ENCODE measurements around the gene THRA.

The THRA gene

DNA sequence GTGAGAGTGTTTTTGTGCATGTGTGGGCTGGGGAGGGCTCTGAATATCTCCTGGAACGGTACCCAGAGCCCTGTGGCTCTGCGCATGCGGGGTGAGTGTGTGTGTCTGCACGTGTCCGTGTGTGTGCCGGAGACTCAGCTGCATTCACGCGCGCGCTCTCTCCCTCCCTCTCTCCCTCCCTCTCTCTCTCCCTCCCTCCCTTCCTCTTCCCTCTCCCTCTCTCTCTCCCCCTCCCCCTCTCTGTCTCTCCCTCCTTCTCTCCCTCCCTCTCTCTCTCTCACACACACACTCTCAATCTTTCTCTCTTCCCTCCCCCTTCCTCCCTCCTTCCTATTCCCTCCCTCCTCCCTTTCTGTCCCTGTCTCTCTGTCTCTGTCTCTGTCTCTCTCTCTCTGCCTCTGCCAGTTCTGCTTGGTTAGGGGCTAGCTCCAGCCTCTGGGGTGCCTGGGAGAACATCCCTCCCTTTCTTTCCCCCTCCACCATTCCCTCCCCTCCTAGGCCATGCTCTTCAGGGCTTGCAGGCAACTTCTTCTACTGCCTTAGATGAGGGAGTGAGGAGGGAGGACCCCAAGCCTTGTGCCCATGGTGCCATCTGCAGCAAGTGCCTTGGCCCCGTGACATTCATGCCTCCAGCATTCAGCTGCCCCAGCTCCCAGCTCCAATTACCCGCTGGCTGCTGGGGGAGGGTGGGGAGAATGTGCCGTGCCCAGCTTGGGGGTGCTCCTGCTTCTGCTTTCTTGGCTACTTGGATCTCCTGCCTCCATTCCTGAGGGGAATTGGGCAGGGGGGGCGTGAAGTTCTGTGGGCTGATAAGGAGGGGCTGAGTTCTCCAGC, 6.4 kb downstream of the THRA start:
- H3K27ac ChIP-seq = peak overlapping the region; percentile 94
- TF ChIP-seq, protein P1, sequence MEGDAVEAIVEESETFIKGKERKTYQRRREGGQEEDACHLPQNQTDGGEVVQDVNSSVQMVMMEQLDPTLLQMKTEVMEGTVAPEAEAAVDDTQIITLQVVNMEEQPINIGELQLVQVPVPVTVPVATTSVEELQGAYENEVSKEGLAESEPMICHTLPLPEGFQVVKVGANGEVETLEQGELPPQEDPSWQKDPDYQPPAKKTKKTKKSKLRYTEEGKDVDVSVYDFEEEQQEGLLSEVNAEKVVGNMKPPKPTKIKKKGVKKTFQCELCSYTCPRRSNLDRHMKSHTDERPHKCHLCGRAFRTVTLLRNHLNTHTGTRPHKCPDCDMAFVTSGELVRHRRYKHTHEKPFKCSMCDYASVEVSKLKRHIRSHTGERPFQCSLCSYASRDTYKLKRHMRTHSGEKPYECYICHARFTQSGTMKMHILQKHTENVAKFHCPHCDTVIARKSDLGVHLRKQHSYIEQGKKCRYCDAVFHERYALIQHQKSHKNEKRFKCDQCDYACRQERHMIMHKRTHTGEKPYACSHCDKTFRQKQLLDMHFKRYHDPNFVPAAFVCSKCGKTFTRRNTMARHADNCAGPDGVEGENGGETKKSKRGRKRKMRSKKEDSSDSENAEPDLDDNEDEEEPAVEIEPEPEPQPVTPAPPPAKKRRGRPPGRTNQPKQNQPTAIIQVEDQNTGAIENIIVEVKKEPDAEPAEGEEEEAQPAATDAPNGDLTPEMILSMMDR (conservative IDR thresholded peaks at IDR 0.05) = no peak

DNA sequence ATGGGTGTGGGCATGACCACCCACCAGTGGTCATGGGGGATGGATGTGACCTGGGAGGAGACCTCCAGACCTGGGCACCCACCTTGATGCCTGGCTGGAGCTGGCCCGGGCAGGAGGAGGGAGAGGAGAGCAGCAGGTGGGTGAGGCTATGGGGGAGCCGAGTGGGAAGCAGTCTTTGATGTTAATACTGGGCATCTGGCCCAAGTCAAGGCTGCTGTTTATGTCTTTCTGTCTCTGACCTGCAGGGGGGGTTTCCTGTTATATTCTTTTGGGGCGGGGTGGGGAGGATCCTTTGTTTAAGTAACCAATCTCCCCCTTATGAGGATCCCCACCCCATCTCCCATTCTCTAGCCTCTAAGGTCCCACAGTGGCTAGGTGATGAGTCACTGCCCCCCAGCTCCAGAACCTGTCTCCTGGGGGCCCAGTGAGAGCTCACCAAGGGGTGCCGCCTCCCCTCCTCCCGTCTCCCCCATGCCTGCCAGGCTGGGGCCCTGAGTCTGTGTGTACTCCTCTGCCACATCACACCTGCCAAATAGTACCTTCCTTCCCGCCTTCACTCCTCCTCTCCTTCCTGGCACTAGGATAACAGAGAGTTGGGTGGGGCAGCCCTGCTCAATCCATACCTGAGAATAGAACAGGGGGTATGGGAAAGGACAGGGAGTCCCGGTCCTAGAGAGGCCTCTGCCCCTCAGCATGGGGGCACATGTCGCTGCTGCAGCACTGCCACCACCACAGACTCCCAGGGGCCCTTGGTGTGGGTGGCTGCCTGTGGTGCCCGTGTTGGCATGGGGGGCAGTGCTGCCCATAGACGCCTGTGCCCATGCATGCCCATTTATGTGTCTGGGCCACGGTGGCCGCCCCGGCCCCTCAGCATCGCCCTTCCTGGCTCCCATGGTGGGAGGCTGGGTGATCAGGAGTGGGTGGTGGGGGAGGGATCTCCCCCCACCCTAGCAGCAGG, 7.3 kb downstream of the THRA start:
- peak overlapping the region; percentile 94 for H3K27ac ChIP-seq
- TF ChIP-seq, protein P1 (conservative IDR thresholded peaks at IDR 0.05) = peak; percentile 20; the same call in 1 of the 2 replicates

DNA sequence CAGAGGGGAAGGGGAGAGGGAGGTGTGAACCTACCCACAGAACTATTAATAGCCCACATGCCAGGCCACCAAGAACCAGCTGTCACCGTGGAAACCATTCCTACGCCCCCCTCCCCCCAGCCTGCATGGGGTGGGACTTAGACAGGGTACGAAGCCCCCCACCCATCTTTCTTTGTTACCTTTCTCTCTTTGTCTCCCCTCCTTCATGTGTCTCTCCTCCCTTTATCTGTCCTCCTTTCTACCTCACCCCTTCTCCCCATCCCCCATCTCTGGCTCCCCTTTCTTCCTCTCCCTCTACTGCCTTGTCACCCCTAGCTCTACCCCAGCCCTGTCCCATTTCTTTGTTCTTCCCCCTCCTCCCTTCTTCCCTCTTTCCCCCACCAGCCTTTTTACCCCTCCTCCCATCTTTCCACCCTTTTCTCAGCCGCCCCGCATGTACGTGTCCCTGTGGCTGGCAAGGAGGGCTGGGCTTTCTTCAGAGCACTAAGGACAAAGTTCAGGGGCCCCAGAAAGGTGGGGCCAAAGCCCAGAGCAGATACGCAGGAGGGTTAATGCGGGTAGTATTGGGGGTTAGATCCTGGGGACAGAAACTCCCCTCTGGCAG, 8.0 kb downstream of the THRA start:
- H3K27ac ChIP-seq = peak overlapping the region; percentile 94
- TF ChIP-seq, protein P1 (conservative IDR thresholded peaks at IDR 0.05) = no peak

DNA sequence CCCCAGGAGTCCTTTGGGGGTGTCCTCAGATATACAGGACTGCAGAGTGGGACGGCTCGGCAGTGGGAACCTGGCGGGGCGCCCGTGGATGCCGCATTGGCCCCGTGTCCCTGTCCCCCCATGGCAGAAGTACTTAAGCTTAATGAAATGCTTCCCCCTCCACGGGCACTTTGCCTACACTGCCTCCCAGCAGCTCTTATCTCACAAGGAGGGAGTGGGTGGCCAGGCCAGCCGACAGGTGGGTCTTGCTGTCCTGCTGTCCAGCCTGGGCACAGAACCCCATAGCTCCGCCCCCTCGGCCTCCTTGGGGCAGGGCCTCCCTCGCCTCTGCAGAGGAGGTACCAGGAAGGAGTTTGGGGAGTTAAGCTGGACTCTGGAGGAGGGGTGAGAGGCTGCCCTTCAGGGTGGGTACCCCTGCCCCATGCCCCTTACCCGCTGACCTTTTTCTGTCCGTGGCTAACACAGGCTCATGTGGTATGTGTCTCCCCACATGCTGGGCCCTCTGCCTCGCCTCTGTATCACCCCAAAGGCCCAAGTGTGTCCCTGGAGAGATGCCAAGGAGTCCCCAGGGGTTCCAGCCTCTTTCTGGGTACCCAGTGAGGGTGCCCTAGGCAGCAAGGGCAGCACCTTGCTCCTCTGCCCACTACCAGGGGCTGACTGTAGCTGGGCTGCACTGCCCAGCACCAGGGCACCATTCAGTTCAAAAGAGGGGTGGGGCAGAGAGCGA, 8.7 kb downstream of the THRA start:
- H3K27ac ChIP-seq = peak overlapping the region; percentile 94
- TF ChIP-seq, protein P1 (conservative IDR thresholded peaks at IDR 0.05) = no peak

DNA sequence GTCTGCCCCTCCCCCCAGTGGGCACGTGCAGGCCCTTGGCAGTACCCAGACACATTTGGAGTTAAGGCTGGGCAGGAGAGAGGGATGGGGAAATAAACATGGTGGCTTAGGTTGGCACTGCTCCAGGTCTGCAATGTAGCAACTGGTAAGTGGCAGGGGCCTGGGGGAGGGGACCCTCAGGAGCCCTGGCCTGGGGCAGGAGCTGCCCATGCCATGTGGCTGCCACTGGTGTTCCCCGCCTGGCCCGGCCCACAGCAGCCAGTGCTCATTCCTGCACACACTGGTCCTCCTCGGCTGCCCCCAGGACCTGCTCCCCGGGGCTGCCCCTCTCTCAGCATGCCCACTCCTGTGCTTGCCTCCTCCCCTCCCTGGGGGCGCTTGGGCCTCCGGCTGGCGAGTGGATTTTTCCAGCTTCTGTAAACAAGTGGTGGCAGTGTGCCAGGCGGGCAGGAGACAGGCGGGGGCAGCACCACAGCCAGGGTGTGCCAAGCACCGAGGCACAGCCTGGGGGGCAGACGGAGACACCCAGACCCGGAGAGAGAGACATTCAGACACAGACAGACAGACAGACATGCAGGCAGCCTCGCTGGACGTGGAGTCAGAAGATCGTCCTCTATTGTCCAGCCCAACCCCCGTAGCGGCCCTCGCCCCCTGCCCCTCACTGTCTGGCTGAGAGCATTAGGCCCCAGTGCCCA, 9.4 kb downstream of the THRA start:
- H3K27ac ChIP-seq = peak overlapping the region; percentile 94
- TF ChIP-seq, protein P1 (conservative IDR thresholded peaks at IDR 0.05) = no peak

DNA sequence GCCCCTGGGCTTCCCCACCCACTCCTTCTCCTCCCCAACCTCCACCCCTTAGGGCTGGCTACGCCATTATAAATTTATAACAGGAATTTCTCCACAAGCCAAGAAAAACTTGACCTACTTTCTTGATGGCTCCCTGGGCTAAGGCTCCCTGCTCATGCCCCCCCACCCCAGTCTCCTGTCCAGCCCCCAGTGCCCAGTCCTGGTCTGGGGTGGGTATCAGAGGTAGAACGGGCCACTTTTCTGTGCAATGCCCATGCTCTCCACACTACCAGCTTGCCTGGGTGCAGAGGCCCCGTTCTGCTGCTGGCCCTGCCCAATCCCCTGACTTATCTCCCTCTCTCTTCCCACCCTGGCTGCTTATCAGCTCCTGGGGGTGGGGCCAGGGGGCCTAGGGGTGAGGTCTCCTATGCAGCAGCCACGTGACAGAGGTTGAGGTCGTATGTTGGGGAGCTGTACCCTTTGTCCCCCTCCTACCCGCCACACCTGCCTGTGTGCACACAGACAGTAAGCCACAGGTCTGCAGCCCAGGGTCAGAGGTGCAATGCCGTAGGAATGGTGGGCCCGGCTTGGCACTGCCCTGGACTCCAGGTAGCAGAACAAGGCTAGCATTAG, 10.1 kb downstream of the THRA start:
- TF ChIP-seq, protein P1 (conservative IDR thresholded peaks at IDR 0.05) = no peak

More for the DNA sequence above, 10.1 kb downstream of the THRA start:
- H3K27ac ChIP-seq = peak overlapping the region; percentile 94

Measured in VCaP (cell line).